Measurements from ENCODE around the gene TUBGCP6. TPM values are rescaled to one million over a fixed set of nuclear protein-coding genes. Genes with fewer than 3 reads are reported as not detected.

Gene TUBGCP6
- 14.5 and 15.0 TPM in 2 replicates for total RNA-seq (2014; rRNA removed; shearing (Covaris generic))
- polyA plus RNA-seq (2015; cell fraction: cytosol; rRNA removed), result 8.2 and 12.3 TPM in 2 replicates
- 298 and 324 TPM in 2 replicates for polyA plus RNA-seq (2015; cell fraction: nucleus; rRNA removed)

GRCh38 chr22:50244420-50245213 is at the start of gene TUBGCP6:
Gene TUBGCP6 (minus strand): TSS chr22:50245023. CDS start chr22:50244459, 564 bp downstream.
- peak; percentile 91 for DNase-seq (ENCODE audit: low read depth, low spot score)
- in situ Hi-C loops (cut with HindIII; ENCODE audit: low pct_unique_long_range_greater_than_20kb, low sequenced_read_pairs), result no loop called here

- no peak for DNase-seq (ENCODE audit: low read depth, low spot score)
- in situ Hi-C loops (cut with HindIII; ENCODE audit: low pct_unique_long_range_greater_than_20kb, low sequenced_read_pairs), result no loop called here
Measured at GRCh38 chr22:50294319-50294656, 49.5 kb upstream of the TUBGCP6 start.

- no peak for DNase-seq (ENCODE audit: low read depth, low spot score)
- in situ Hi-C loops (cut with HindIII; ENCODE audit: low pct_unique_long_range_greater_than_20kb, low sequenced_read_pairs), result no loop called here
Measured at GRCh38 chr22:50293441-50294318, 48.9 kb upstream of the TUBGCP6 start.

GRCh38 chr22:50292643-50293440 is 48.0 kb upstream of the TUBGCP6 start:
- no peak for DNase-seq (ENCODE audit: low read depth, low spot score)
- in situ Hi-C loops (cut with HindIII; ENCODE audit: low pct_unique_long_range_greater_than_20kb, low sequenced_read_pairs), result no loop called here

- in situ Hi-C loops (cut with HindIII; ENCODE audit: low pct_unique_long_range_greater_than_20kb, low sequenced_read_pairs), result no loop called here
- DNase-seq (ENCODE audit: low read depth, low spot score), result no peak
Measured at GRCh38 chr22:50289942-50290630, 45.3 kb upstream of the TUBGCP6 start.

- no peak for DNase-seq (ENCODE audit: low read depth, low spot score)
- in situ Hi-C loops (cut with HindIII; ENCODE audit: low pct_unique_long_range_greater_than_20kb, low sequenced_read_pairs), result no loop called here
Measured at GRCh38 chr22:50289151-50289941, 44.5 kb upstream of the TUBGCP6 start.

- in situ Hi-C loops (cut with HindIII; ENCODE audit: low pct_unique_long_range_greater_than_20kb, low sequenced_read_pairs), result no loop called here
- no peak for DNase-seq (ENCODE audit: low read depth, low spot score)
Measured at GRCh38 chr22:50287731-50288130, 42.9 kb upstream of the TUBGCP6 start.

GRCh38 chr22:50286701-50287318 is 42.0 kb upstream of the TUBGCP6 start:
- DNase-seq (ENCODE audit: low read depth, low spot score), result no peak
- in situ Hi-C loops (cut with HindIII; ENCODE audit: low pct_unique_long_range_greater_than_20kb, low sequenced_read_pairs), result no loop called here

GRCh38 chr22:50286275-50286674 is 41.5 kb upstream of the TUBGCP6 start:
- in situ Hi-C loops (cut with HindIII; ENCODE audit: low pct_unique_long_range_greater_than_20kb, low sequenced_read_pairs), result no loop called here
- DNase-seq (ENCODE audit: low read depth, low spot score), result no peak

GRCh38 chr22:50285568-50286229 is 40.9 kb upstream of the TUBGCP6 start:
- DNase-seq (ENCODE audit: low read depth, low spot score), result no peak
- in situ Hi-C loops (cut with HindIII; ENCODE audit: low pct_unique_long_range_greater_than_20kb, low sequenced_read_pairs), result no loop called here

GRCh38 chr22:50284479-50284878 is 39.7 kb upstream of the TUBGCP6 start:
- no peak for DNase-seq (ENCODE audit: low read depth, low spot score)
- in situ Hi-C loops (cut with HindIII; ENCODE audit: low pct_unique_long_range_greater_than_20kb, low sequenced_read_pairs), result no loop called here

GRCh38 chr22:50283821-50284220 is 39.0 kb upstream of the TUBGCP6 start:
- no peak for DNase-seq (ENCODE audit: low read depth, low spot score)
- in situ Hi-C loops (cut with HindIII; ENCODE audit: low pct_unique_long_range_greater_than_20kb, low sequenced_read_pairs), result no loop called here

GRCh38 chr22:50282361-50283155 is 37.7 kb upstream of the TUBGCP6 start:
- in situ Hi-C loops (cut with HindIII; ENCODE audit: low pct_unique_long_range_greater_than_20kb, low sequenced_read_pairs), result no loop called here
- DNase-seq (ENCODE audit: low read depth, low spot score), result no peak

GRCh38 chr22:50281957-50282356 is 37.1 kb upstream of the TUBGCP6 start:
- no peak for DNase-seq (ENCODE audit: low read depth, low spot score)
- in situ Hi-C loops (cut with HindIII; ENCODE audit: low pct_unique_long_range_greater_than_20kb, low sequenced_read_pairs), result no loop called here

GRCh38 chr22:50281384-50281760 is 36.5 kb upstream of the TUBGCP6 start:
- no peak for DNase-seq (ENCODE audit: low read depth, low spot score)
- in situ Hi-C loops (cut with HindIII; ENCODE audit: low pct_unique_long_range_greater_than_20kb, low sequenced_read_pairs), result no loop called here

All from SK-MEL-5 (cell line).